Suppressor macrophage treated with lipopolysaccharide for 4 hours (primary cell): ENCODE data around the gene ASPSCR1.

Source experiments
- DNase-seq: peaks from one replicate; pipeline ENCODE4 v3.0.0-alpha.2; 2020

The ASPSCR1 gene

DNA sequence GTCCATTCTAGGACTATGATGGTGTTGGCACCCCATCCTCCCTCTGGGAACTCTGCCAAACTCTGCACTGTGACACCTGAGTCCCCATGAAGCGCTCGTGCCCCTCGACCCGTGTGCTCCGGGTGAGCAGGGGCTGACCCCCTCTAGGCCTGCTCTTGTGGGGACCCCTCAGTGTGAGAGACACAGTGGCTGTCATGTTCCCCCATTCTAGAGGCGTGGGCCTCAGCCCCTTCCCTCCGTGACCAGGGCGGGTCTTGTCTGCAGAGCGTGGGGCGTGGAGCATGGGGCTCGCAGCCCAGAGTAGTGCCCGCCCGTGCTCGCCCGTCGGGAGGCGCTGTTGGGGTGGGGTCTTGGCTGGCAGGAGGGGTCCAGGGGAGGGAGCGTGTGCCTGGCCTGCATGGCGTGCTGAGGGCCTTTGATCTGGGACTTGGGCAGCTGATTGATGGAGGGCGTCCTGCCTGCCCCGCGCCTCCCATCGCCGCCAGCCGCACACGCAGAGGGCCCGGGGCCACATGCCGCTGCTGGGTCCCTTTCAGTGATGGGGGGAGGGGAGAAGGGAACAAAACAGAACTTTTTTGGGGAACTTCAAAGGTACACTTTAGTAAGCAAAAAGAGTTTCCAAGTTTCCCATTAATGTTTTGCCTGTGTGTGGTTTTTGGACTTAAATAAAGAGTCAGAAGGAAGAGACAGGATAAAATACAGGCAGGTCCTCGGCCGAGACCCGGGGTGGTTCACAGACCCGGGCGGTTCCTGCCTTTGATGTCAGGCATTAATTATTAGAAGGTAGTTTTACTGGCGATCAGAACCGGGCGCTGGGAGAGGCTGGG is 22.8 kb downstream of the ASPSCR1 start:
- DNase-seq: no peak

DNA sequence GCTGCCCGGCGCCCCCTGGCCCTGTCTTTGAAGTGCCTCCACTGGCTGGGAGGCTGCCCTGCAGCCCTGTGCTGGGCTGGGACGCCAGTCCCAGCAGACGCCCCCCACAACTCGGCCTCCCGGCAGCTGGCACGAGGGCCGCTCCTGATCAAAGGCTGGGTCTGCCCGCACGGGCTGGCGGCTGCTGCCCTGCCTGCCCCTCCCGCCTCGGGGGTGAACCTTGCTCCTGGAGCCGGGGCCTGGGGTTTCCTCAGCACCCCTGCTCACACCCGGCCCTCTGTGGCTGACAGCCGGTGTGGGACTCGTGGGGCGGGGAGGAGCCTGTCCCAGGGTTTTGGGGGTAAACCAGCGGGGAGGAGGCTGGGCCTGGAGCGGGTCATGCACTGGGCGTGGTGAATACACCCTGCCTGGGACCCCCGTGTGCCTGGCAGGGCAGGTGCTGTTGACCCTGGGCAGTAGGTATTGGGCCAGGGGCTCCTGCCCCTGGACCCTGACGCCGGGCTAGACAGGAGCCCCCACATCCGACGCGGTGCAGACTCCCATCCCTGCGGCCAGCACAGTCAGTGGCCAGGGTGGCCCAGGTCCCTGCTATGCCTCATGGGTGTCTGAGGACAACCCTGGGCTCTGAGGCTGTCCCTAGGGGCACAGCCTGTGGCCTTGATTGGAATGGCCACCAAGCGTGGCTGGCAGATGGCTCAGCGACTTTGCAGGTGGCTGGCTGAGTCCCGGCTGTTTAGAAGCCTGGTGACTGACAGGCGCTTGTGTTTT is 23.6 kb downstream of the ASPSCR1 start:
- DNase-seq: no peak

DNA sequence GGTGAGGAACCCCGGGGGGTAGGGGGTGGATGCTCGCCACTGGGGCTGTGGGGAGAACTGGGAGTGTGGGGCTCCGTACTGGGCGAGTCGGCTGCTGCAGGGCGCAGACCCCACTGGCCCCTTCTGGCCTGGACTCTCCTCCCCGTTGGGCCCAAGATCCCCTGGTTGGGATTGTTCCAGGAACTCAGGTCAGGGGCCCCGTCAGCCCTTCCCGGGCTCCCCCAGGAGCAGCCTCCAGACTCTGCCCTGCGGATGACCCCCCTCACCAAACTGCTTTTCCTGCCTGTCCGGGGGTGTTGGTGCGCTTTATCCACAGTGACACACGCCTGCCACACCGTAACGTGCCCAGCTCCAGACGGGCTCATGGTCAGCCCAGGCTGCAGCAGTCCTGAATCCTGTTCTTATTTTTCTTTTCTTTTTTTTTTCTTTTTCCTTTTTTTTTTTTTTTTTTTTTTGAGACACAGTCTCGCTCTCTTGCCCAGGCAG is 24.2 kb downstream of the ASPSCR1 start:
- DNase-seq: no peak

DNA sequence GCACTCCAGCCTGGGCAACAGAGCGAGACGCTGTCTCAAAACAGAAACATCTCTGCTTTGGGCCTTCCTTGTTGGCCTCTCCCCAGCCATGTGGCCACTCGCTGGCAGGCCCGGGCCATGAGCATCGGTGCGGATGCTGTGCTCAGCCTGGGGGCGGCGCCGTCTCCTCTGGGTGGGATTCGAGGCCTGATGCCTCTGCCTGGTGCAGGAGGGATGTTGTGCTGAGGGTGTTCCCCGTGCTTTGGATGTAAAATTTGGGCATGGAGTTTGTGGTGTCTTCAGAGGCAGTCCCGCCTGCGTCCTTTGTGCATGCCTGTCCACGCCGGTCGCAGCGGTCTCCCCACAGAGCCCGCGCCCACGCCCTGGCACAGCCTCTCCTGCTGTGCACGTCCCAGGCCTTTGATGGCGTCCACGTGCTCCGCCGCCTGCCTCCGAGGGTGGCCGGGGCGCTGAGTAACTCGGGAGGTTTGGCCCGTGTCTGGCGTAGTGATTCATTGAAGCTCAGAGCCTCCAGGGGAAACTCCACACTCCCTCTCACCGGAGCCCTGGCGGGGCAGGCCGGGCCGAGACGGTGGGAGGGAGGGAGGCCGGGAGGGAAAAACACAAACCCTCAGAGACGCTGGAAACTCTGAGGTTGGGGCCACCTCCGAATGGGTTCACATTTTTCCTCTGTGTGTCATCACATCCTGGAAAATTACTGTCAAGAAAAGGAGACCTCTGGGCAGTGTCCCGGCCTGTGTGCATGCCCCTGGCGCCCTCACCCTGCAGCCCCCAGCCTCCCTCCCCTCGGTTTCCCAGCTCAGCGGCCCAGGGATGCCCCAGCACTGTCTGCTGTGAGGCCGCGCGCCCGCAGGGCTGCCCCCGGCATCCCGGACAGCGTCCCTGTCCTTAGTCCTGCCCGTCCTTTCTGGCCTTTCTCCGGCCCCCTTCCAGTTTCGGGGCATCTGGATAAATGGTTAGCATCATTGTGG is 26.3 kb downstream of the ASPSCR1 start:
- no peak for DNase-seq

DNA sequence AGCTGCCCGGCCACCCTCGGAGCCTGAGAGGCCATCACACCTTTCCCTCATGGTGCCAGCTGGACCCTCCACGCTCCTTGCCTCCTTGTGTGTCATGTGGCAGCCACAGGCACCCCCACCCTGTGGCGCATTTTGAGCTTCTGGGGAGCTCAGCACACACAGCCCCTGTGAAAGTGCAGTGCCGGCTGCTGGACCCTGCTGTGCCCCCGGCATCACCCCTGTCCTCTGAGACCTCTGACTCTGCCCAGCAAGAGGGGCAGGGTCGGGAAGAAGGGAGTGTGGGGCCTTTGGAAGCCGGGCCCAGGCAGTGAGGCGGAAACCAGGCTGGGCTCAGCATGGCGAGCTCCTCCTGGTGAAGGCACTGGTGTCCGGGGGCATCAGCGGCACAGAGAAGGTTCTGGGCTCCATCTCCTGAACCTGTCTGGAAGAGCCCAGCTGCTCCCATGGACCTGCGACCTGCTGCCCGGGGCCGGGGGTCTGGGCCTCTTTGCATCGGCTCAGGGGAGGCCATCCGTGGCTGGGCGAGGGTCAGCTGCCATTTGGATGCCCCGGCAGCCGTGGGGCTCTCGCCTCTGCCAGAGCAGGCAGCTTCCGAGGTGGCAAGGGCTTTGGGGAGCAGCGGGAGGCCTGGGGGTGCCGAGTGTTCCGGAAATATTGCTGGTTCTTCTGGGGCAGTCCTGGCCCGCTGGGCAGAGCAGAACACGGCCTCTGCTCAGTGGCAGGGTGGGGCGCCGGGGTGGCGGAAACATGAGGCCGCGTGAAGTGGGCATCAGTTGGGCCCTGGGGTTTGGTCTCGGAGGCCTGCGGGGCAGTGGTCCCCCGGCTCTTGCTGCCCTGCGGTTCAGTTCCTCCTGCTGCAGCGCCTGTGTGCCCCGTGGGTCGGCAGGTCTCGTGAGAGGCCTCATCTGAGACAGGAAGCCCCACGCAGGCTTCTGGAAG is 27.4 kb downstream of the ASPSCR1 start:
- no peak for DNase-seq

DNA sequence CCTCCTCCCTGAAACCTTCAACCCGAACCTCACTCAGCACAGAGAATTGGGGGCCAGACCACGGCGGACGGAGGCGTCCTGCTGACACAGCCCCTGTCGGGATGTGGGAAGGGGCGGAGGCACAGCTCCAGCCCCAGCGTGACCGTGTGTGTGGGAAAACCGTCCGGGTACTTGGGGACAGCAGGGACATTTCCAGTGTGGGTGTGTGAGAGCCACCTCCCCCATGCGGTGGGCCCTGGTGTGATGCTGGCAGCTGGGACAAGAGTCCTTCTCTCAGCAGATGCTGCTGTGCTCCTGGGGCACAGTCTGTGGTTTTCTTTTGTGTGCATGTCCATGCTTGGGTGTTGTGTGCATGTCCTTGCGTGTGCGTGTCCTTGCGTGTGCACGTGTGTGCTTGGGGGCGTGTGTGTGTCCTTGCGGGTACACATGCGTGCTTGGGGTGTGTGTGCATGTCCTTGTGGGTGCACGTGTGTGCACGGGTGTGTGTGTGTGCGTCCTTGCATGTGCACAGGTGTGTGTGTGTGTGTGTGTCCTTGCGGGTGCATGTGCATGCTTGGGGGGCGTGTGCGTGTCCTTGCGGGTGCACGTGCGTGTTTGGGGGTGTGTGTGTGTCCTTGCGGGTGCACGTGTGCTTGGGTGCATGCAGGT is 28.4 kb downstream of the ASPSCR1 start:
- no peak for DNase-seq

DNA sequence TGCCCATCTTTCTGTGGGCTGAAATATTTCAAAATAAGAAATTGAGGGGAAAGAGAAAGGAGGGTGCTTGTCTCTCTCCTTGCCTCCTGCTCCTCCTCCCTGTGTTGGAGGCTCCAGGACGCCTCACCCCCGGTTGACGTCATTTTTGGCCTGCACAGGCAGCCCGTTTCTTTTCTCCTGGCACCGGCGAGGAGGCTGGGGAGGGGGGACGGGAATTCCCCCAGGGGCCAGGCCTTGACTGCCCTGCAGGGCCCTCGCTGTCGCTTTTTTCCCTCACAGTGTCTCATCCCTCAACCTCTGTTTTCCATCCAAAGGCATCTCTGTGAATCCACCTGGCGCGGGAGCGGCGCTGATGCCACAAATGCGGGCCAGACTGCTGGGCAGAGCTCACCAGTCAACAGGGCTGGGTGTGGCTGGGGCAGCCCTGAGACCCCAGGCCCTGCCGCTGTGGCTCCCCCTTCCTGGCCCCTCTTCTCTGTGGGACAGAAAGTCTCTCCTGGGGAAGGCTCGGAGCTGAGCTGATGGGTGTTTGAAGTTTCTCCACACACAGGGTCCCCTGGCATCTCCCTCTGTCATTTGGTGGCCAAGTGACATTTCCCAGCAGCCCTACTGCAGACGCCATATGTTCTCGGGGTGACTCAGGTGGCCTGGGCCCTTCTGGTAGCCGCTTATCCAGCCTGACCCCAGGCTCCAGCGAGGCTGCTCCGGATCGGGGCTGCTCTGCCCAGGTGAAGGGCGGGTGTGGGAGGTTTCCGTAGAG is 29.2 kb downstream of the ASPSCR1 start:
- no peak for DNase-seq

DNA sequence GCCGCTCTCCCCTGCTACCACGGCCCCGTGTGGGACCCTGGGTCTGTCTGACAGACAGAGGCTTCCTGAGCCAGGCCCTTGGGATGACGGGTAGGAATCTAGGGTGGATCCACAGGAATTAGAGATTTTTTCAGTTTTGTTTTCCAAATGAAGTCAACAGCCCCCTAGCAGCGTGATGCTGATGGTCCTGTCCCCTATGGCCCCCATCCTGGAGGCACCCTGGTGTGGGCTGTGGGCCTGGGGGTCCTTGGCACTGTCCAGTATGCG is 29.7 kb downstream of the ASPSCR1 start:
- no peak for DNase-seq

DNA sequence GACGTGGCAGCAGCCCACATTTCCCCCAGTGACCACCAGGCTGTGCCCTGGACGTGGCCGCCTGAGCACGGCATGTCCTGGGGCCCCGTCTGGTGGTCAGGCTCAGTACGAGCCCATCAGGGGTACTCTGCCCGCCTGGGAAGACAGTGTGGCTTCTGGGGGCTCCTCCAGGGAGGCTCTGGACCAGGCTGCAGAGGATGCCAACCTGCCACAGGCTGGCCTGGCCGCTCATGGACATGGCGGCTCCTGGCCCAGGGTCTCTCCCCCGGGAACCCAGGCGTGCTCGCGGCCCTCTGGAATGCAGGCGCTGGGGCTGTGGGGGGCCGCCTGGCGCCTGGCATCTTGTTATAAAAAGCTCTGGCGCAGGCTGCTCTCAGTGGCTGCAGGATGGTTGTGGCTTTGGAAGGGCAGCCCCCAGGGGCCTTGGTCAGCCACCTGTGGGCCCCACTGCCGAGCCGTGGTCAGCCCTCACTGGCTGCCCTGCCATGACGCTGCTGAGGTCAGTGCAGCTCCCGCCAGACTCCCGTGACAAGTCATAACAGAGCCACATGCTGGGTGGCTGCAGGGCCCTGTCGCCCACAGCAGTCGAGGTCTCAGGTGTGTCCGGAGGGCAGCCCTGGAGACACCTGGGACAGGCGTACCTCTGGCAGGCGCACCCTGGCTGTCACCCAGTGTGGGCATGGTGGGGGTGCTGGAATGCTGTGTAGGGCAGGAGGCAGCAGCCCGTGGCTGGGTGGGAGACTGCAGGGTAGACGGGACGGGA is 30.2 kb downstream of the ASPSCR1 start:
- no peak for DNase-seq

DNA sequence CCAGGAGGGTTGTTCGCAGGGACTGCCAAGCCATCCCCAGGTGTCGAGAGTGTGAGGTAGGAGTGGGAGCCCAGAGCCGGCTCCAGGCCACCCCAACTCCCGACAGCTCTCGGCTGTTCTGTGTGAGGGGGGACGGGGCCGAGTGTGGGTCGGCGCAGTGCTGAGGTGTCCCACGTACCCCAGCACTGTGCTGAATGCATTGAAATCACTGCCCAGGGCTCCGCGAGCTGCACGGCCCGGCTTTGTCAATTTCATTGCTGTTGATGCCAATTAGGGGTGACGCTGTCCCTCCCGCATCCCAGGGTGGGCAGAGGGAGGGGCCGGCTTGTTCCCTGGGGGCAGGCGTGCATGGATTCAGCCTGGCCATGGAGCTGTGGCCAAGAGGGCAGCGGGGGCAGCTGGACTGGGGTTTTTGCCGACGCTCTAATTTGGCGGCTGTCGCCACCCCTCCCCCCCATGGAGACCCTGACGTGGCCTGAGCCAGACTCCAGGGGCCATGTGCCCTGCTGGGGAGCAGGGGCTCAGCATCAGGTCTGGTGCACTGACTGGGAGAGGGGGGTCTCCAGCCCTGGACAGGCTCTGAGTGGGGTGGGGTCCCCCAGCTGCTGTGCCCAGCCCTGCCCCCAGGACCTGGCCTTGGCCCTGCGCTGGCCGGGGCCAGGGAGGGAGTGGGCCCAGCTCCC is 31.0 kb downstream of the ASPSCR1 start:
- no peak for DNase-seq

DNA sequence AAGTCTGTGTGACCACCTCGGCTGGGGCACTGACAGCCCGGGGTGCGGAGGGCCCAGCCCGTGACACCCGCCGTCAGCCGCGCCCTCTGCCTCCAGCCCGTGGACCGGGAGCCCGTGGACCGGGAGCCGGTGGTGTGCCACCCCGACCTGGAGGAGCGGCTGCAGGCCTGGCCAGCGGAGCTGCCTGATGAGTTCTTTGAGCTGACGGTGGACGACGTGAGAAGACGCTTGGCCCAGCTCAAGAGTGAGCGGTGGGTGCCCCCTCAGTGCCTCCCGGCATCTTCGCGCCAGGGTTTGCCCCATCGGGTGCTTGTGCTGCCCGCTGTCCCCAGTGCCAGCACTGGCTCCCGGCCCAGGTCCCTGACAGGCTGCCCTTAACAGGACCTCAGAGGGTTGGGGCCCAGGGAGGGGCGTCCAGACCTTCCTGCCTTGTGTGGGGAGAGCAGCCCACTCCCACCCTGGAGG is 31.5 kb downstream of the ASPSCR1 start:
- DNase-seq: no peak

DNA sequence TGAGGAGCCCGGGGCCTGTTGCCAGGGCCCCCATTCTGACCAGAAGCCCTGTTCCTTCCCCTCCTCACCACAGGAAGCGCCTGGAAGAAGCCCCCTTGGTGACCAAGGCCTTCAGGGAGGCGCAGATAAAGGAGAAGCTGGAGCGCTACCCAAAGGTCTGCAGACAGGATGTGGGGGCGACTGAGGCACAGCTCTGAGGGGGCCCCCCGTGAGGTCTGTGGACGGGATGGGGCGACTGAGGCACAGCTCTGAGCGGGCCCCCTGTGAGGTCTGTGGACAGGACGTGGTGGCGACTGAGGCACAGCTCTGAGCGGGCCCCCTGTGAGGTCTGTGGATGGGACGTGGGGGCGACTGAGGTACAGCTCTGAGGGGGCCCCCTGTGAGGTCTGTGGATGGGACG is 32.0 kb downstream of the ASPSCR1 start:
- no peak for DNase-seq

DNA sequence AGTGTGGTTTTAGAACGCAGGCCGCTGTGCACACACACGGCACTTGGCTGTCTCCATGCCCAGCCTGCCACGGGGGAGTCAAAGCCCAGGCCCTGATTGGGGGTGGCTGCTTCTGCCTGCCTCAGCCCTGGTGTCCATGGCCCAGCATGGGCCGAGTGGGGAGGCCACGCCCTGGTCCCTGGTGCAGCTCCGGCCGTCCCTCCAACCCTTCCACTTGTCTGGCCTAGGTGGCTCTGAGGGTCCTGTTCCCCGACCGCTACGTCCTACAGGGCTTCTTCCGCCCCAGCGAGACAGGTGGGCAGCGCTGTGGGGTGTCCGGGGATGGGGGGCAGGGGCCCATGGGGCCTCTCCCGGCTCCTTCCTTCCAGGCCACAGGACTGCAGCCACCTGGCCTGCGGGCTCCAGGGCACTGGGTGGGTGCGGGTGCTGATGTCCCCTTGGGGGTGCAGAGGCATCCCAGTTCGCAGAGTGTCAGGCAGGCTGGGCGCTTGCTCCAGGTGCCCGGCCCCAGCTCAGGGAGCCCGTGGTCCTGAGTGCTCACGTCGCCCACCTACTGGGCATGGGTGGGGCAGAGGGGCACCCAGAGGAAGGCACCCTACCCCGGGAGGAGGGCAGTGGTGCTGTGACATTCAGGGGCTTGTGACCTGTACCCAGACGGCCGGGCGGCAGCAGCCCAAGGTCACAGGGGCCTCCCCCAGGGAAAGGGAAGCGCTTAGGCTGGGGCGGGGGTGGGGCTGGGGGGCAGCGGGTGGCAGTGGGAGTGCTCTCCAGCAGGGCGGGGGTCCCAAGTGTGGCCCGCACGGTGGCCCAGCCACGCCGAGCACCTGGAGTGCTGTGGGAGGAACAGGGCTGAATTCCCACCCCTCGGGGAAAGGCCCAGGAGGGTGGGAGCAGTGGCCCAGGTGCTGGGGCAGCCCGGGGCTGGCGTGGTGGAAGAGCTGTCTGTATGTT is 33.4 kb downstream of the ASPSCR1 start:
- no peak for DNase-seq

DNA sequence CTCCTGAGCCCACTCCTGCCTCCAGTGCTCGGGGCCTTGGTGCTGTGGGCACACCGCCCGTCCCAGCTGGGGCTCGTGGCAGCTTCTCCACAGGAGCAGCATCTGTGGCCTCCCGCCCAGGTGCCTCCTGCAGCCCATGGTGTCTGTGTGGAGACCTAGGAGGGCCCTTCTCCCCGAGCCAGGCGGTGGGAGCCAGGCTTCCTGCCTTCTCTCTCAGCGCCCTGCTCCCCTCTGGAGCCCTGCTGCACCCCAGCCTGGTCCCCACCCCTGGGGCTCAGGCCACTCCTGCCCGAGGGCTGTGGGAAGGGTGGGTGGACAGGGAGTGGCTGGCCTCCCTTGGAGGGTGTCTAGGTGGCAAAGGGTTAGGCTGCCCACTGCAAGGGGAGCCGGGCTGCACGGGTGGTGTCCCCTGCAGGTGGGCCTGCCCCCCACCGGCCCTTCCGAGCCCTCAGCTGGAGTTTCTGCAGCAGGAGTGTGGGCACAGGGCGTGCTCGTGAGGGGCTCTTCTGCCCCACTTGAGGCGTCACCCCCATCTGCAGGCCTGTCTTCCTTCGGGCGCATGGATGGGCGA is 34.3 kb downstream of the ASPSCR1 start:
- no peak for DNase-seq

DNA sequence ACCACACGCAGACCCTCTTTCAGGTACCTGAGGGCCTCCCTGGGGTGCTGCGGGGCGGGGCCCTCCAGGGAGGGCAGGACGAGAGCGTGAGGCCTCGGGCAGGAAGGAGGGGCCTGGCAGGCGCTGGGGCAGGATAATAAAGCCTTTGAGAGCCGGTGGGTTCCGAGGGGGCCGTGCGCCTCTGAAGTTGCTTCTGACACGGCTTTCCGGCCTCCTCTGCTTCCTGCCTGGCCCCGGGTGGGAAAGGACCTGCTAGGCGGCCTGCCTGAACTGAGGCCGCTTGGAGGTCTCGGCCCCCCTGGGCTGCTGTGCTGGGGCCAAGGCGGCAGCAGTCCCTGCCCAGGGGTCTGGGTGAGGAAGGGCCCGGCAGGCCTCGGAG is 34.8 kb downstream of the ASPSCR1 start:
- DNase-seq: no peak

DNA sequence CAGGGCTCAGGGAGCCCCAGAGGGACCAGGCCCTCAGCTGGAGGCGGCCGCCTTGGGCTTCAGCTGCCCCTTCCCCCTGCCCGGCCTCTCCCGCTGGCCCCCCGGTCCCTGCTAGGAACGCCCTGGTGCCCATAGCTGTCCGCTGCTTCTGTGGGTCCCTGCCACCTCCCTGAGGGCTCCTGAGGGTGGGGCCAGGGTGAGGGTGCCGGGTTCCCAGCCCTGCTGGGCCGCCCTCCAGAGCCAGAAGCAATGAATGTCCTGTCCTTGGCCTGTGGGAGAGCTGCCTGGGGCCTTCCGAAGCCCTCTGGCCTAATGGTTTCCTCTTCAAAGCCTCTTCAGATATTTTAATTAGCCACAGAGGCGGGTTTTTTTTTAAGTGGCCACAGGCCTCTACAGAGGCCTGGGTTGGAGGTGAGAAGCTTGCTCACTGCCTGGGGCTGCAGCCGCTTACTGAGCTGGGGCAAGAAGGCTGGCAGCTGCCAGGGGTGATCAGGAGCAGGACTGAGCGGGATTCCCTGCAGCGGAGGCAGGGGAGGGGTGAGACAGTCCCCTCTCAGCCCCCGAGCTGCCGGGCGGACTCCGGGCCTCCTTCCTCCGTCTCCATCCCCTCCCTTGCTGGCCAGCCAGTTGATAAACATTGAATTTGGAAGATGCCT is 35.3 kb downstream of the ASPSCR1 start:
- DNase-seq: no peak

DNA sequence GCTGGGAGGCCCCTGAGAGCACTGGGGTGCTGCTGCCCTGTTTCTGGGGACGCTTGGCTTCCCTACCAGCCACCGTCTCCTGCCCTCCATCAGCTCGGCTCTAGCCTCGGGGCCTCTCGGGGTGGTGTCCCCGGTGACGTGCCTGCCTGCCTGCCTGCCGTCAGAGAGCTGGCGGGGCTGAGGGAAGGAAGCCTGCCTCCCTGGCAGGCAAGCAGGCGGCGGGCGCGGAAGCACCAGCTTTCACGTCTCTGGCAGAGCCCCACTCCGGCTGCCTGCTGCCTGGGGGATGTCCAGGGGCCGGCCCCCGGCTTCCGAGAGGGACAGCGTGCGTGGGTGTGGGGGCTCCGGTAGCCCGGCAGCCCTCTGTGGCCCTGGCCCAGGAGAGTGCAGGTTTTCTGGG is 35.9 kb downstream of the ASPSCR1 start:
- no peak for DNase-seq
